HepG2 (cell line): ENCODE data around the gene MSMB. TPM values are rescaled to one million over a fixed set of nuclear protein-coding genes. Genes with fewer than 3 reads are reported as not detected.
A peak's percentile ranks its signal among the peaks of the same experiment; 100 is the strongest.

Source experiments
- ARNT ChIP-seq: fragments of 450-650 bp; IDR thresholded peaks from 2 replicates; pipeline ENCODE4 v1.6.1; 2017
- ESRRA ChIP-seq: sonication (generic); formaldehyde crosslinking; IDR thresholded peaks from 2 replicates; pipeline ENCODE4 v1.5.1; 2020; ENCODE audit warnings: mild to moderate bottlenecking, low read depth, missing genetic modification reagents
- FOXC1 ChIP-seq: sonication (generic); formaldehyde crosslinking; IDR thresholded peaks from 2 replicates; pipeline ENCODE4 v1.8.0; 2022; ENCODE audit warnings: mild to moderate bottlenecking, missing genetic modification reagents, borderline replicate concordance
- FOXM1 ChIP-seq: sonication (generic); formaldehyde crosslinking; IDR thresholded peaks from 2 replicates; pipeline ENCODE4 v1.5.0; 2020; ENCODE audit warnings: missing genetic modification reagents
- HMGA1 ChIP-seq: sonication (generic); formaldehyde crosslinking; conservative IDR thresholded peaks from 2 replicates; pipeline ENCODE4 v1.4.0; 2020; ENCODE audit warnings: missing genetic modification reagents
- HNRNPL ChIP-seq: fragments of 200-400 bp; formaldehyde crosslinking; IDR thresholded peaks from 2 replicates; pipeline ENCODE4 v1.6.1; 2017; ENCODE audit warnings: mild to moderate bottlenecking, low read depth, low read length
- IKZF4 ChIP-seq: sonication (generic); formaldehyde crosslinking; IDR thresholded peaks from 2 replicates; pipeline ENCODE4 v1.5.1; 2020; ENCODE audit warnings: borderline replicate concordance, mild to moderate bottlenecking, low read depth, missing genetic modification reagents; ENCODE audit errors: not compliant biosample characterization
- IRF2 ChIP-seq: IDR thresholded peaks from 2 replicates; pipeline ENCODE4 v1.6.1; 2018; ENCODE audit warnings: missing genetic modification reagents, missing compliant biosample characterization
- PCBP1 ChIP-seq: fragments of 200-400 bp; formaldehyde crosslinking; IDR thresholded peaks from 2 replicates; pipeline ENCODE4 v1.6.1; 2017; ENCODE audit warnings: mild to moderate bottlenecking, low read depth, low read length, borderline replicate concordance
- PITX1 ChIP-seq: sonication (generic); formaldehyde crosslinking; IDR thresholded peaks from 2 replicates; pipeline ENCODE4 v1.5.1; 2020; ENCODE audit warnings: mild to moderate bottlenecking, missing genetic modification reagents
- PLRG1 ChIP-seq: fragments of 450-650 bp; conservative IDR thresholded peaks from 2 replicates; pipeline ENCODE4 v1.6.1; 2016
- RCOR2 ChIP-seq: IDR thresholded peaks from 2 replicates; pipeline ENCODE4 v1.6.1; 2016; ENCODE audit warnings: missing biosample characterization, missing genetic modification reagents
- RELA ChIP-seq: sonication (generic); formaldehyde crosslinking; IDR thresholded peaks from 2 replicates; pipeline ENCODE4 v1.4.0; 2020; ENCODE audit warnings: missing genetic modification reagents
- RXRA ChIP-seq: sonication (generic); formaldehyde crosslinking; IDR thresholded peaks from 2 replicates; pipeline ENCODE4 v1.5.1; 2020; ENCODE audit warnings: missing genetic modification reagents
- SCMH1 ChIP-seq: sonication (generic); formaldehyde crosslinking; IDR thresholded peaks from 2 replicates; pipeline ENCODE4 v1.9.0; 2021; ENCODE audit warnings: missing genetic modification reagents, mild to moderate bottlenecking, borderline replicate concordance
- SSRP1 ChIP-seq: IDR thresholded peaks from 2 replicates; pipeline ENCODE4 v1.6.1; 2016; ENCODE audit warnings: control low read depth
- ZC3H4 ChIP-seq: sonication (generic); formaldehyde crosslinking; IDR thresholded peaks from 2 replicates; pipeline ENCODE4 v1.4.0; 2020; ENCODE audit warnings: missing genetic modification reagents, borderline replicate concordance
- ZNF225 ChIP-seq: sonication (generic); formaldehyde crosslinking; IDR thresholded peaks from 2 replicates; pipeline ENCODE4 v1.4.0; 2020; ENCODE audit warnings: mild to moderate bottlenecking, missing genetic modification reagents
- ZNF256 ChIP-seq: sonication (generic); formaldehyde crosslinking; conservative IDR thresholded peaks from 2 replicates; pipeline ENCODE4 v1.4.0; 2020; ENCODE audit warnings: missing genetic modification reagents
- ZNF343 ChIP-seq: sonication (generic); formaldehyde crosslinking; IDR thresholded peaks from 2 replicates; pipeline ENCODE4 v1.4.0; 2020; ENCODE audit warnings: mild to moderate bottlenecking, missing genetic modification reagents
- ZNF510 ChIP-seq: sonication (generic); formaldehyde crosslinking; IDR thresholded peaks from 2 replicates; pipeline ENCODE4 v1.4.0; 2020; ENCODE audit warnings: low read depth, mild to moderate bottlenecking, missing genetic modification reagents
- ZNF678 ChIP-seq: sonication (generic); formaldehyde crosslinking; IDR thresholded peaks from 2 replicates; pipeline ENCODE4 v1.4.0; 2020; ENCODE audit warnings: mild to moderate bottlenecking, missing genetic modification reagents
- ZNF792 ChIP-seq: IDR thresholded peaks from 2 replicates; pipeline ENCODE4 v1.6.1; 2016
- ZZZ3 ChIP-seq: sonication (generic); formaldehyde crosslinking; IDR thresholded peaks from 2 replicates; pipeline ENCODE4 v1.4.0; 2020; ENCODE audit warnings: missing genetic modification reagents, mild to moderate bottlenecking, borderline replicate concordance
- polyA plus RNA-seq, 8 experiments: library from polyadenylated mRNA; depleted of rRNA in 3 of 8; stranded (reverse) in 7 of 8; unstranded in 1 of 8; fragments of >200 nt; fragmentation: Illumina TruSeq in 4 of 8; extraction: Trizol in 4 of 8; gene quantifications; 2 replicates each; pipeline versions ENCODE4 v1.2.1 to v1.2.3, GENCODE V29; 2011 to 2016; ENCODE audit warnings: low read depth in 4 of 8, missing spikeins in 1 of 8, mixed read lengths in 1 of 8; ENCODE audit not compliant: insufficient read depth in 1 of 8
- total RNA-seq, 5 experiments: library from RNA; depleted of rRNA; stranded (reverse); fragments of >200 nt; fragmentation: Illumina TruSeq; extraction: Trizol; gene quantifications; 2 replicates each; pipeline ENCODE4 v1.2.3, GENCODE V29; 2016; ENCODE audit warnings: low read depth in 1 of 5
- TF ChIP-seq, protein P1 (sequence below): IDR thresholded peaks from 2 replicates; pipeline ENCODE4 v1.6.1; 2012; ENCODE audit warnings: inconsistent platforms
- TF ChIP-seq, protein P2 (sequence below): IDR thresholded peaks from 2 replicates; pipeline ENCODE4 v1.6.1; 2016; ENCODE audit warnings: missing compliant biosample characterization, missing genetic modification reagents, borderline replicate concordance
- TF ChIP-seq, protein P3 (sequence below): sonication (generic); formaldehyde crosslinking; IDR thresholded peaks from 2 replicates; pipeline ENCODE4 v1.4.0; 2020; ENCODE audit warnings: missing genetic modification reagents, borderline replicate concordance
- TF ChIP-seq, protein P4 (sequence below): IDR thresholded peaks from 2 replicates; pipeline ENCODE4 v1.6.1; 2016; ENCODE audit warnings: missing genetic modification reagents, missing compliant biosample characterization

MSMB gene
- total and polyA plus RNA-seq, 2 of the 13 experiments (the other 11 are each of a cell fraction or from before 2014, with no cell fraction given) = 0.84 TPM; not detected in 1

DNA sequence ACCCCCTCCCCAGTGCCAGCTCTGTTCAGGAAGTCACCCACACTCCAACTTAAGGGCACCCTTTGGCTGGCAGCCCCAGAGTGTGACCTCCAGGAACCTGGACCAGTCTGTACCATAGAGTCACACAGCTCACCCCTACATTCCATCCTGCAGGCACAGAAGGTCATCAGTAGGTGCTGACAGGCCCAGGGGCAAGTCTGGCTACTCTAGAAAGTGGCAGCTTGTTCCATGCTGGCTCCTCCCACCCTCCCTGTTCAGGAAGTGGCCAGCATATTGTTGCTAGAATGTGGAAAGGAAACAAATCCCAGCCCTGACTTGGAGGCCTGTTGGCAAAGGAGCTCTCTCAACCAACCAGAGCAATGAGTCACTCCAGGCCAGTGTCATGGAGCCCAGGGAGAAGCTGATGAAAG lies 12.5 kb downstream of the MSMB start (continued):
- TF ChIP-seq IKZF4 (CRISPR knock-in tag) (no peak), RELA (no peak), ZNF343 (CRISPR knock-in tag) (no peak), HMGA1 (CRISPR knock-in tag) (no peak), ZNF792 (CRISPR knock-in tag) (0 out of 2 replicates have a peak, but pooled peaks have one; percentile 31), RCOR2 (no peak), SCMH1 (no peak), SSRP1 (CRISPR knock-in tag) (no peak), IRF2 (CRISPR knock-in tag) (peak; percentile 15; the same call in 1 of the 2 replicates), ZZZ3 (CRISPR knock-in tag) (no peak), RXRA (peak; percentile 19; the same call in 1 of the 2 replicates), PCBP1 (no peak), ZNF256 (CRISPR knock-in tag) (no peak), PITX1 (no peak), PLRG1 (no peak), FOXM1 (CRISPR knock-in tag) (no peak), ZNF510 (CRISPR knock-in tag) (no peak), HNRNPL (no peak), ZNF678 (CRISPR knock-in tag) (no peak), ZNF225 (no peak), ZC3H4 (CRISPR knock-in tag) (no peak), FOXC1 (CRISPR knock-in tag) (no peak), ESRRA (CRISPR knock-in tag) (peak; percentile 47; the same call in 1 of the 2 replicates), ARNT (no peak)
- TF ChIP-seq, protein P1, sequence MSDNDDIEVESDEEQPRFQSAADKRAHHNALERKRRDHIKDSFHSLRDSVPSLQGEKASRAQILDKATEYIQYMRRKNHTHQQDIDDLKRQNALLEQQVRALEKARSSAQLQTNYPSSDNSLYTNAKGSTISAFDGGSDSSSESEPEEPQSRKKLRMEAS = peak; percentile 45; the same call in 1 of the 2 replicates
- TF ChIP-seq, protein P2, sequence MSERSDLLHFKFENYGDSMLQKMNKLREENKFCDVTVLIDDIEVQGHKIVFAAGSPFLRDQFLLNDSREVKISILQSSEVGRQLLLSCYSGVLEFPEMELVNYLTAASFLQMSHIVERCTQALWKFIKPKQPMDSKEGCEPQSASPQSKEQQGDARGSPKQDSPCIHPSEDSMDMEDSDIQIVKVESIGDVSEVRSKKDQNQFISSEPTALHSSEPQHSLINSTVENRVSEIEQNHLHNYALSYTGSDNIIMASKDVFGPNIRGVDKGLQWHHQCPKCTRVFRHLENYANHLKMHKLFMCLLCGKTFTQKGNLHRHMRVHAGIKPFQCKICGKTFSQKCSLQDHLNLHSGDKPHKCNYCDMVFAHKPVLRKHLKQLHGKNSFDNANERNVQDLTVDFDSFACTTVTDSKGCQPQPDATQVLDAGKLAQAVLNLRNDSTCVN (CRISPR knock-in tag) = peak; percentile 97
- TF ChIP-seq, protein P3, sequence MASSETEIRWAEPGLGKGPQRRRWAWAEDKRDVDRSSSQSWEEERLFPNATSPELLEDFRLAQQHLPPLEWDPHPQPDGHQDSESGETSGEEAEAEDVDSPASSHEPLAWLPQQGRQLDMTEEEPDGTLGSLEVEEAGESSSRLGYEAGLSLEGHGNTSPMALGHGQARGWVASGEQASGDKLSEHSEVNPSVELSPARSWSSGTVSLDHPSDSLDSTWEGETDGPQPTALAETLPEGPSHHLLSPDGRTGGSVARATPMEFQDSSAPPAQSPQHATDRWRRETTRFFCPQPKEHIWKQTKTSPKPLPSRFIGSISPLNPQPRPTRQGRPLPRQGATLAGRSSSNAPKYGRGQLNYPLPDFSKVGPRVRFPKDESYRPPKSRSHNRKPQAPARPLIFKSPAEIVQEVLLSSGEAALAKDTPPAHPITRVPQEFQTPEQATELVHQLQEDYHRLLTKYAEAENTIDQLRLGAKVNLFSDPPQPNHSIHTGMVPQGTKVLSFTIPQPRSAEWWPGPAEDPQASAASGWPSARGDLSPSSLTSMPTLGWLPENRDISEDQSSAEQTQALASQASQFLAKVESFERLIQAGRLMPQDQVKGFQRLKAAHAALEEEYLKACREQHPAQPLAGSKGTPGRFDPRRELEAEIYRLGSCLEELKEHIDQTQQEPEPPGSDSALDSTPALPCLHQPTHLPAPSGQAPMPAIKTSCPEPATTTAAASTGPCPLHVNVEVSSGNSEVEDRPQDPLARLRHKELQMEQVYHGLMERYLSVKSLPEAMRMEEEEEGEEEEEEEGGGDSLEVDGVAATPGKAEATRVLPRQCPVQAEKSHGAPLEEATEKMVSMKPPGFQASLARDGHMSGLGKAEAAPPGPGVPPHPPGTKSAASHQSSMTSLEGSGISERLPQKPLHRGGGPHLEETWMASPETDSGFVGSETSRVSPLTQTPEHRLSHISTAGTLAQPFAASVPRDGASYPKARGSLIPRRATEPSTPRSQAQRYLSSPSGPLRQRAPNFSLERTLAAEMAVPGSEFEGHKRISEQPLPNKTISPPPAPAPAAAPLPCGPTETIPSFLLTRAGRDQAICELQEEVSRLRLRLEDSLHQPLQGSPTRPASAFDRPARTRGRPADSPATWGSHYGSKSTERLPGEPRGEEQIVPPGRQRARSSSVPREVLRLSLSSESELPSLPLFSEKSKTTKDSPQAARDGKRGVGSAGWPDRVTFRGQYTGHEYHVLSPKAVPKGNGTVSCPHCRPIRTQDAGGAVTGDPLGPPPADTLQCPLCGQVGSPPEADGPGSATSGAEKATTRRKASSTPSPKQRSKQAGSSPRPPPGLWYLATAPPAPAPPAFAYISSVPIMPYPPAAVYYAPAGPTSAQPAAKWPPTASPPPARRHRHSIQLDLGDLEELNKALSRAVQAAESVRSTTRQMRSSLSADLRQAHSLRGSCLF (CRISPR knock-in tag) = no peak
- TF ChIP-seq, protein P4, sequence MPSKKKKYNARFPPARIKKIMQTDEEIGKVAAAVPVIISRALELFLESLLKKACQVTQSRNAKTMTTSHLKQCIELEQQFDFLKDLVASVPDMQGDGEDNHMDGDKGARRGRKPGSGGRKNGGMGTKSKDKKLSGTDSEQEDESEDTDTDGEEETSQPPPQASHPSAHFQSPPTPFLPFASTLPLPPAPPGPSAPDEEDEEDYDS (CRISPR knock-in tag) = peak; percentile 73; the same call in 1 of the 2 replicates
